Bronchial epithelial cell (primary cell): Measurements from ENCODE around the gene AKT3. TPM values are rescaled to one million over a fixed set of nuclear protein-coding genes. Genes with fewer than 3 reads are reported as not detected.

Experiments used
- DNase-seq: peaks from one replicate; pipeline ENCODE4 v3.0.0-alpha.2; 2010; ENCODE audit warnings: low read depth
- FAIRE-seq: peaks from 2 replicates; lab custom pipeline; 2011; peaks lifted over from hg19 to GRCh38; lab: Jason Lieb, UNC
- H3K27me3 ChIP-seq: 2 replicates; pipeline ENCODE4 v1.5.1; 2011; ENCODE audit warnings: low read length; ENCODE audit not compliant: control insufficient read depth, insufficient read depth
- H3K36me3 ChIP-seq: 2 replicates; pipeline ENCODE4 v1.5.1; 2011; ENCODE audit warnings: low read length; ENCODE audit not compliant: control insufficient read depth, insufficient read depth
- H3K4me3 ChIP-seq: 2 replicates; pipeline ENCODE4 v1.5.1; 2011; ENCODE audit warnings: mild to moderate bottlenecking, low read depth, low read length, control low read depth
- total RNA-seq: library from RNA; depleted of rRNA; stranded (reverse); fragments of >200 nt; gene quantifications from 2 replicates; pipeline ENCODE4 v1.2.1, GENCODE V29; 2014
- TF ChIP-seq, protein P1 (sequence below): IDR thresholded peaks from 2 replicates; pipeline ENCODE4 v1.5.1; 2011; ENCODE audit warnings: mild to moderate bottlenecking, moderate library complexity, low read length, control low read depth, inconsistent platforms; ENCODE audit not compliant: insufficient read depth, severe bottlenecking

AKT3 gene
- total RNA-seq, 1 donor from 2014 or later, result 7.9 TPM

DNA sequence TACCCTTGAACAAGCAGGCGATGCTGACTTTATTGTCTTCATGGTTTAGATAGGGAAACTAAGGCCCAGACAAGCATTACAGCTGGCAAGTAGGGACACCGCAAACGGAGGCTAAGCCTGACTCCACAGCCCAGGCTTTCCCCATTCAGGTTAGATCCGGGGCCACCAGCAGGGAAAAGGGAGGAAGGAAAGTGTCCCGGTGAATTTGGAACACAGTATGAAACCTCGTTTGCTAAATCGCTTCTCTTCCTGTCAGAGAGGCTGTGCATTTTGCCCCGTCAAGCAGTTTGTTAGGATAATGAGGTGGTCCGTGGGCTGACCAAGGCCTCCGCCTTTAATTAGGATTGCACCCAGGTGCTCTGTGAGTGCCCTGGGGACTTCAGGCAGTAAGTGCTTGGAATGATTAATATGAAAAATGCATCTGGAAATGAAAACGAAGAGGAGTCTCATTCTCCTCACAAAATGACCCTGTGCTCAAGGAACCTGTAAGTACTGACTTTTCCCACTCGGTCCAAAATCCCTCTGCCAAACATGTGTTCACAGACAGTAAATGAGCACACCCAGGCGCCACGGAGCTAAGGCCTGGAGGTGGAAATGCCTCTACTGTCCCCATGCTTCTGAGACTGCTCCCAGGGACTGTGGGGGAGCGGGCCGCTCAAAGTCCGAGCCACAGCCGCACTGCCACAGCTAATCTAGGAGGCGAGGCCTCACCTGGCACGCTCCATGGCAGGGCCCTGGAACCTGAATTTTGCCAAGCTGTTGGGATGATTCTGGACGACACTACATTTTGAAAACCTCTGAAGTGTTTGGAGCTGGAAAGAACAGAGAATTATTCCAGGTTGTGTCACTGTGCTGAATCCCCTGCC is 360.1 kb downstream of the AKT3 start:
- TF ChIP-seq, protein P1, sequence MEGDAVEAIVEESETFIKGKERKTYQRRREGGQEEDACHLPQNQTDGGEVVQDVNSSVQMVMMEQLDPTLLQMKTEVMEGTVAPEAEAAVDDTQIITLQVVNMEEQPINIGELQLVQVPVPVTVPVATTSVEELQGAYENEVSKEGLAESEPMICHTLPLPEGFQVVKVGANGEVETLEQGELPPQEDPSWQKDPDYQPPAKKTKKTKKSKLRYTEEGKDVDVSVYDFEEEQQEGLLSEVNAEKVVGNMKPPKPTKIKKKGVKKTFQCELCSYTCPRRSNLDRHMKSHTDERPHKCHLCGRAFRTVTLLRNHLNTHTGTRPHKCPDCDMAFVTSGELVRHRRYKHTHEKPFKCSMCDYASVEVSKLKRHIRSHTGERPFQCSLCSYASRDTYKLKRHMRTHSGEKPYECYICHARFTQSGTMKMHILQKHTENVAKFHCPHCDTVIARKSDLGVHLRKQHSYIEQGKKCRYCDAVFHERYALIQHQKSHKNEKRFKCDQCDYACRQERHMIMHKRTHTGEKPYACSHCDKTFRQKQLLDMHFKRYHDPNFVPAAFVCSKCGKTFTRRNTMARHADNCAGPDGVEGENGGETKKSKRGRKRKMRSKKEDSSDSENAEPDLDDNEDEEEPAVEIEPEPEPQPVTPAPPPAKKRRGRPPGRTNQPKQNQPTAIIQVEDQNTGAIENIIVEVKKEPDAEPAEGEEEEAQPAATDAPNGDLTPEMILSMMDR, result no peak
- peak; percentile 70 for FAIRE-seq
- no peaks in the 10 kb centered on the region for H3K27me3 ChIP-seq
- peaks cover 2% of the 10 kb centered on the region for H3K36me3 ChIP-seq
- no peak overlapping the region for H3K4me3 ChIP-seq
- DNase-seq, result no peak

DNA sequence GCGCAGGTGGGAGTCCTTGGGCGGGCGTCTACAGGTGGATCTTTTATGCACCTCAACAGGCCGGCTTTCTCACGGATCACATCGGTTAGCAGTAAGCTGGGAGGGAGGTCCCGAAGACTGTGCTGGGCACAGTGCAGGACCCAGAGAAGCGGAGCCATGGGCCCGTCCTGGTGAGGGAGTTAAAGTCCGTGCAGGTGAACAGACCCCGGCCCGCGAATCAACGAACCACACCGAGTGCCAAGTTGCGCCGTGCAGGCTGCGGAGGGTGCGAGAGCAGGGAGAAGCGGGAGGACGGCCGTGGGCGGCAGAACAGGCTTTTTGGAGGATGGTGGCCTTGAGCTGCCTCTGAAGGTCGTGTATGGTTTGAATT is 360.9 kb downstream of the AKT3 start:
- no peaks in the 10 kb centered on the region for H3K27me3 ChIP-seq

DNA sequence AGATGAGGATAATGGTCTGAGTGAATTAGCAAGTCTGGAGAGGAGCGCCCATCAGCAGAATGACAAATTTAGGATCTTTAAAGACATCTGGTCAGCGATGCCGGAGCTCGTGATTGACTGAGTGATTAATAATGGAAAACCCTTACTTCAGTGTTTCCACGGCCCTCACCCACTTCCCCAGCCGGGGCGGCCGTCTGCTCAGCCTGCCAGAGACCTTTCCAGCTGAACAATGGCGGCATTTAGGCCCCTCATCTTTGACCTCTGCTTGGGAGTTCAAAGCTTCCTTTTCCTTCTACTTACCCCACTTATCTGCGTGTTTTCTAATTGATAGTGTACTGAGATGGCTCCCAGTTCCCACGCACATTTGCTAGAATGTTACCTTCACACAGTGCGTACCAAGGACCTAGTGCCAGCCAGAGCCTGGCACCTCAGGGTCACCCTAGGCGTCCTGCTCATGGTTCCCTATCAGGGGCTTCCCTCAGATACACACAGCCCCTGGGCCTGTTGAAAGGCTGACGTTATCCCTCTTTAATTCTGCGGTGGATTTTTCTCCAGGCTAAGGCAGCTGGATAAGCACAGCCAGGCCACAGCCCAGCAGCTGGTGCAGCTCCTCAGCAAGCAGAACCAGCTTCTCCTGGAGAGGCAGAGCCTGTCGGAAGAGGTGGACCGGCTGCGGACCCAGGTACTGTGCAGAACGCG is 361.4 kb downstream of the AKT3 start:
- FAIRE-seq (no peak), DNase-seq (no peak)
- H3K27me3 ChIP-seq, result no peaks in the 10 kb centered on the region
- H3K36me3 ChIP-seq, result peaks cover 3% of the 10 kb centered on the region
- H3K4me3 ChIP-seq, result peak overlapping the region; percentile 50
- TF ChIP-seq, protein P1, result no peak

More for the DNA sequence above, 360.9 kb downstream of the AKT3 start:
- FAIRE-seq, result no peak
- Histone ChIP-seq H3K4me3 (no peak overlapping the region), H3K36me3 (peaks cover 2% of the 10 kb centered on the region)
- TF ChIP-seq, protein P1, result no peak
- DNase-seq, result no peak

DNA sequence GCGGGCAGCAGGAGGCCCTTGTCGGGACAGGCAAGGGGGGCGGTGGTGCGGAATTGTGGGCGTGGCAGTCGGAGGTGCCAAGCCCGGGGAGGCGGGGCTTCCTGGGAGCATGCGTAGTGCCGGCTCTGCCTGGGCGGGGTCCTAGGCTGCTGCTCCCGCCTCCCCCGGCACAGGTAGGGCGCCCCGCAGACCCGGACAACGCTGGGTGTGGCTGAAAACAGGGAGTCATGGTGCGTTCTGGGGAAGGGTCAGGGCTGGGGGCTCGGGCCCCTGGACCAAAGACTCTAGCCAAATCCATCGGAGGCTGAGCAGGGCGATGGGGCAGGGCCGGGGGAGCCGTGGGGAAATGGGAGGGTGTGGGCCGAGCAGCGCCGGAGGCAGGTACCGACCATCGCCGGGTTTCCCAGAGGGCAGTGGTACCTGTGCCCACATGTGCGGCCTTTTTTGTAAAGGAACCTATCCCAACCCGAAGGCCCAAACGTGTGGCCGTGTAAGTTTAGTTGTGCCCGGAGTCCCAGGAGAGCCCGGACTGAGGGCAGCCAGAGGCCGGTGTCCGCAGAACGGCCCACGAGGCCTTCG is 362.3 kb downstream of the AKT3 start:
- Histone ChIP-seq H3K36me3 (peaks cover 3% of the 10 kb centered on the region), H3K27me3 (no peaks in the 10 kb centered on the region), H3K4me3 (peak overlapping the region; percentile 50)
- TF ChIP-seq, protein P1, result no peak
- FAIRE-seq, result no peak
- peak; percentile 40 for DNase-seq

DNA sequence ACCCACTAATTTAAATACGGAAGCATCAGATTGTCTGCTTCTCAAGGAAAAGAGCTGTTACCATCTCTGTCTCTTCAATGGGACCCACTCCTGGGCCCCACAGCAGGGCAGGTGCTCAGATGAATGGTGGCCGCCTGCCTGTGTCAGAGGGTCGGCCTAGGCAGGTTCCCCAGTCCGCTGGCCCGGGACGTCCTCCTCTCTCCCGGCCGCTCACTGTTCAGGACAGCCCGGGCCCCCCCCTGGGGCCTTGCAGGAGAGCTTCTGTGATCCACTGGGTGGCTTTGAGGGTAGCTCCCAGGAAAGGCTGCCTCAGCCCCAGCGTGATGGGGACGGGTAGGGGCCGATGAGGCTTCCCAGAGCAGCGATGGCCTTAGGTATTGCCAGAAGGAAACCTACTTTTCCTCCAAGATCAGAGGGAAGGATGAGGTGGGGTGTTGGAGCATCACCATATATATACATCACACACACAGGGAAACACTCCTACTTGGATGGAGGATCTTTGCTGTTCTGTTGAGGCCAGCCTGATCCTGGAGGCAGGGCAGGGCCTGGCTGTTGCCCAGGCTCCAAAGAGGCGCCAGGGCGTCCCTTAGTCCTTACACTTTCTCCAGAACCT is 362.9 kb downstream of the AKT3 start:
- peaks cover 3% of the 10 kb centered on the region for H3K36me3 ChIP-seq
- FAIRE-seq (no peak), DNase-seq (no peak)
- H3K4me3 ChIP-seq, result no peak overlapping the region
- TF ChIP-seq, protein P1, result no peak
- H3K27me3 ChIP-seq, result no peaks in the 10 kb centered on the region
